ENCODE data around the gene PREB. TPM values are rescaled to one million over a fixed set of nuclear protein-coding genes. Genes with fewer than 3 reads are reported as not detected.

PREB gene
- total and polyA plus RNA-seq, 2 of the 13 experiments (the other 11 are each of a cell fraction or from before 2014, with no cell fraction given): 112 to 192 TPM

DNA sequence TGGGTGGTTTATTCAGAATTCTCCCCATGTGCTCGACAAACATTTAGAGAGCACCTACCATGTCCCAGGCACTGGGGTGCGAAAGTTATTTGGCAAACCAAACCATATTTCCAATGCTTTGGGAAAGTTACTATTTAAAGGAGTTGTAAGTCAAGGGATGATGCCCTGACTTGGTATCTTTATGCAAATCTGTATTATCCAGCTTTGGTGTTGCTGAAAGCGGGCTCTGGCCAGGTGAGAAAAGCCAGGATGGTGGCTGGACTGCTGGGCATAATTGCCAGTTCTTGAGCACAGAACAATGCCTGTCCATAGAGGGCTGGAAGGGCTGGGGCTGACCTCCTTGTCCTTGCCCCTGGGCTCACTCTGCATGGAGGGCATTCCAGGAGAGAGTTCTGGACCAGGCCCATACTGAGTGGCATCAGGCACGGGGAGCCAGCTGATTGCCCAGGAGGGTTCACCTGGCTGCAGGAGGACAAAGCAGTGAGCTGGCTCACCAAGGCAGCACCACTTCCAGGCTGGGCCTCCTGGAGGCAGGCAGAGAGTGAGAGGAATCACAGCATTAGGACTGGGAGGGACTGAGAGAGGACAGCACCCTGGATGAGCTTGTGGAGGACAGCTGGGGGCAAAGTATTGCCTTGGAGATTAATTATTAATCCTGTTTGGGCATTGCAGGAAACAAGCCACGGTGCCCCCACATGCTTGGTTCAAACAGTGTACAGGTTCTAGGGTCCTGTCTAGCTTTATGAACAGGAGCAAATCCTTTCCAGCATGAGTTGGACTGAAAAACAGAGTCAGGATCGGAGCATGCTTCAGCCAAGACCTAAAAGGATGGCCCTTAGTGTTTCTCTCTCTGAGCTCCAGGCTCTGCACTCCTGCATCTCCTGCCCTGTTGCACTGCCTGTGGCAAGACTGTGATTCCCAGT lies 40.7 kb downstream of the PREB start (continued):
- TF ChIP-seq, protein P1, sequence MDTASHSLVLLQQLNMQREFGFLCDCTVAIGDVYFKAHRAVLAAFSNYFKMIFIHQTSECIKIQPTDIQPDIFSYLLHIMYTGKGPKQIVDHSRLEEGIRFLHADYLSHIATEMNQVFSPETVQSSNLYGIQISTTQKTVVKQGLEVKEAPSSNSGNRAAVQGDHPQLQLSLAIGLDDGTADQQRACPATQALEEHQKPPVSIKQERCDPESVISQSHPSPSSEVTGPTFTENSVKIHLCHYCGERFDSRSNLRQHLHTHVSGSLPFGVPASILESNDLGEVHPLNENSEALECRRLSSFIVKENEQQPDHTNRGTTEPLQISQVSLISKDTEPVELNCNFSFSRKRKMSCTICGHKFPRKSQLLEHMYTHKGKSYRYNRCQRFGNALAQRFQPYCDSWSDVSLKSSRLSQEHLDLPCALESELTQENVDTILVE (CRISPR knock-in tag; IDR thresholded peaks at IDR 0.05): peak; percentile 60; the same call in 1 of the 2 replicates
- TF ChIP-seq CBX5 (CRISPR knock-in tag; IDR thresholded peaks at IDR 0.05; ENCODE audit: borderline replicate concordance) (peak; percentile 76; the same call in 1 of the 2 replicates), TBL1XR1 (IDR thresholded peaks at IDR 0.05; ENCODE audit: borderline replicate concordance, low read length, partially characterized antibody) (no peak), NR2F6 (IDR thresholded peaks at IDR 0.05) (peak; percentile 73), NR2F6 (CRISPR knock-in tag; IDR thresholded peaks at IDR 0.05) (peak; percentile 86), ZNF101 (CRISPR knock-in tag; IDR thresholded peaks at IDR 0.05; ENCODE audit: borderline replicate concordance, low read depth) (no peak), ZNF672 (CRISPR knock-in tag; IDR thresholded peaks at IDR 0.05) (no peak; the same call in 1 of the 2 replicates), SNRNP70 (IDR thresholded peaks at IDR 0.05; ENCODE audit: low read depth, low read length) (no peak), TBP (CRISPR knock-in tag; IDR thresholded peaks at IDR 0.05) (0 out of 2 replicates have a peak, but pooled peaks have one; percentile 22), SOX5 (CRISPR knock-in tag; IDR thresholded peaks at IDR 0.05; ENCODE audit: borderline replicate concordance) (peak; percentile 72; the same call in 1 of the 2 replicates), SP4 (CRISPR knock-in tag; IDR thresholded peaks at IDR 0.05) (peak; percentile 78)
- TF ChIP-seq, protein P2, sequence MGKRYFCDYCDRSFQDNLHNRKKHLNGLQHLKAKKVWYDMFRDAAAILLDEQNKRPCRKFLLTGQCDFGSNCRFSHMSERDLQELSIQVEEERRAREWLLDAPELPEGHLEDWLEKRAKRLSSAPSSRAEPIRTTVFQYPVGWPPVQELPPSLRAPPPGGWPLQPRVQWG (CRISPR knock-in tag; IDR thresholded peaks at IDR 0.05; ENCODE audit: borderline replicate concordance, low read depth): no peak
- TF ChIP-seq, protein P3, sequence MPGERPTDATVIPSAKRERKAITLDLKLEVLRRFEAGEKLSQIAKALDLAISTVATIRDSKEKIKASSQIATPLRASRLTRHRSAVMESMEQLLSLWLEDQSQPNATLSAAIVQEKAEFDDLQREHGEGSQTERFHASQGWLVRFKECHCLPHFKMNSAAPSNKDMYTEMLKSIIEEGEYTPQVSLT (CRISPR knock-in tag; IDR thresholded peaks at IDR 0.05; ENCODE audit: borderline replicate concordance, low read depth): no peak
- TF ChIP-seq, protein P4, sequence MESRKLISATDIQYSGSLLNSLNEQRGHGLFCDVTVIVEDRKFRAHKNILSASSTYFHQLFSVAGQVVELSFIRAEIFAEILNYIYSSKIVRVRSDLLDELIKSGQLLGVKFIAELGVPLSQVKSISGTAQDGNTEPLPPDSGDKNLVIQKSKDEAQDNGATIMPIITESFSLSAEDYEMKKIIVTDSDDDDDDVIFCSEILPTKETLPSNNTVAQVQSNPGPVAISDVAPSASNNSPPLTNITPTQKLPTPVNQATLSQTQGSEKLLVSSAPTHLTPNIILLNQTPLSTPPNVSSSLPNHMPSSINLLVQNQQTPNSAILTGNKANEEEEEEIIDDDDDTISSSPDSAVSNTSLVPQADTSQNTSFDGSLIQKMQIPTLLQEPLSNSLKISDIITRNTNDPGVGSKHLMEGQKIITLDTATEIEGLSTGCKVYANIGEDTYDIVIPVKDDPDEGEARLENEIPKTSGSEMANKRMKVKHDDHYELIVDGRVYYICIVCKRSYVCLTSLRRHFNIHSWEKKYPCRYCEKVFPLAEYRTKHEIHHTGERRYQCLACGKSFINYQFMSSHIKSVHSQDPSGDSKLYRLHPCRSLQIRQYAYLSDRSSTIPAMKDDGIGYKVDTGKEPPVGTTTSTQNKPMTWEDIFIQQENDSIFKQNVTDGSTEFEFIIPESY (CRISPR knock-in tag; IDR thresholded peaks at IDR 0.05): no peak
- TF ChIP-seq, protein P5, sequence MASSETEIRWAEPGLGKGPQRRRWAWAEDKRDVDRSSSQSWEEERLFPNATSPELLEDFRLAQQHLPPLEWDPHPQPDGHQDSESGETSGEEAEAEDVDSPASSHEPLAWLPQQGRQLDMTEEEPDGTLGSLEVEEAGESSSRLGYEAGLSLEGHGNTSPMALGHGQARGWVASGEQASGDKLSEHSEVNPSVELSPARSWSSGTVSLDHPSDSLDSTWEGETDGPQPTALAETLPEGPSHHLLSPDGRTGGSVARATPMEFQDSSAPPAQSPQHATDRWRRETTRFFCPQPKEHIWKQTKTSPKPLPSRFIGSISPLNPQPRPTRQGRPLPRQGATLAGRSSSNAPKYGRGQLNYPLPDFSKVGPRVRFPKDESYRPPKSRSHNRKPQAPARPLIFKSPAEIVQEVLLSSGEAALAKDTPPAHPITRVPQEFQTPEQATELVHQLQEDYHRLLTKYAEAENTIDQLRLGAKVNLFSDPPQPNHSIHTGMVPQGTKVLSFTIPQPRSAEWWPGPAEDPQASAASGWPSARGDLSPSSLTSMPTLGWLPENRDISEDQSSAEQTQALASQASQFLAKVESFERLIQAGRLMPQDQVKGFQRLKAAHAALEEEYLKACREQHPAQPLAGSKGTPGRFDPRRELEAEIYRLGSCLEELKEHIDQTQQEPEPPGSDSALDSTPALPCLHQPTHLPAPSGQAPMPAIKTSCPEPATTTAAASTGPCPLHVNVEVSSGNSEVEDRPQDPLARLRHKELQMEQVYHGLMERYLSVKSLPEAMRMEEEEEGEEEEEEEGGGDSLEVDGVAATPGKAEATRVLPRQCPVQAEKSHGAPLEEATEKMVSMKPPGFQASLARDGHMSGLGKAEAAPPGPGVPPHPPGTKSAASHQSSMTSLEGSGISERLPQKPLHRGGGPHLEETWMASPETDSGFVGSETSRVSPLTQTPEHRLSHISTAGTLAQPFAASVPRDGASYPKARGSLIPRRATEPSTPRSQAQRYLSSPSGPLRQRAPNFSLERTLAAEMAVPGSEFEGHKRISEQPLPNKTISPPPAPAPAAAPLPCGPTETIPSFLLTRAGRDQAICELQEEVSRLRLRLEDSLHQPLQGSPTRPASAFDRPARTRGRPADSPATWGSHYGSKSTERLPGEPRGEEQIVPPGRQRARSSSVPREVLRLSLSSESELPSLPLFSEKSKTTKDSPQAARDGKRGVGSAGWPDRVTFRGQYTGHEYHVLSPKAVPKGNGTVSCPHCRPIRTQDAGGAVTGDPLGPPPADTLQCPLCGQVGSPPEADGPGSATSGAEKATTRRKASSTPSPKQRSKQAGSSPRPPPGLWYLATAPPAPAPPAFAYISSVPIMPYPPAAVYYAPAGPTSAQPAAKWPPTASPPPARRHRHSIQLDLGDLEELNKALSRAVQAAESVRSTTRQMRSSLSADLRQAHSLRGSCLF (CRISPR knock-in tag; IDR thresholded peaks at IDR 0.05; ENCODE audit: borderline replicate concordance): no peak

Data from HepG2 (cell line).